MM.1S (cell line): ENCODE results near the gene FBXO44.

Source experiments
- EZH2phosphoT487 ChIP-seq: fragments of 300-600 bp; sonication (generic); IDR thresholded peaks from 2 replicates; pipeline ENCODE4 v1.6.1; 2018; ENCODE audit warnings: antibody characterized with exemption, low read length
- TF ChIP-seq, protein P1 (sequence below): fragments of 300-600 bp; sonication (generic); IDR thresholded peaks from 2 replicates; pipeline ENCODE4 v1.5.1; 2016; ENCODE audit warnings: antibody characterized with exemption, low read length, mixed read lengths

DNA sequence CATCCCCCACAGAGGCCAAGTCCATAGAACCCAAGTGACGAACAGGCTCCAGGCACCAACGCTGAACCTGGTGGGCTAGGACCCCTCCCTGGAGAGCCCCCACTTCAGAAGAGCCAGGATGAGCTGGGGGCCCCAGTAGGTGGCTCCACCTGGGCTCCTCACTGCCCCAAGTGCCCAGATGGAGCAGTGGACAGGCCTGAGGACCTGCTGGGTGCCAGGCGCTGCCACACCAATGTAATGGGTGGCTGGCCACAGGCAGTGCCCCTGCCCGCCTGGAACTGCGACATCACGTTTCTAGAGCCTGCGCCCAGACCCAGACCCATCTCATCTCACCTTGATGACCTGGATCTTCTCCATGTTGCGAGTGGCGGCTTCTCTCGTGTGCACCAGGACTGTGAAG is 20.6 kb downstream of the FBXO44 start:
- TF ChIP-seq, protein P1, sequence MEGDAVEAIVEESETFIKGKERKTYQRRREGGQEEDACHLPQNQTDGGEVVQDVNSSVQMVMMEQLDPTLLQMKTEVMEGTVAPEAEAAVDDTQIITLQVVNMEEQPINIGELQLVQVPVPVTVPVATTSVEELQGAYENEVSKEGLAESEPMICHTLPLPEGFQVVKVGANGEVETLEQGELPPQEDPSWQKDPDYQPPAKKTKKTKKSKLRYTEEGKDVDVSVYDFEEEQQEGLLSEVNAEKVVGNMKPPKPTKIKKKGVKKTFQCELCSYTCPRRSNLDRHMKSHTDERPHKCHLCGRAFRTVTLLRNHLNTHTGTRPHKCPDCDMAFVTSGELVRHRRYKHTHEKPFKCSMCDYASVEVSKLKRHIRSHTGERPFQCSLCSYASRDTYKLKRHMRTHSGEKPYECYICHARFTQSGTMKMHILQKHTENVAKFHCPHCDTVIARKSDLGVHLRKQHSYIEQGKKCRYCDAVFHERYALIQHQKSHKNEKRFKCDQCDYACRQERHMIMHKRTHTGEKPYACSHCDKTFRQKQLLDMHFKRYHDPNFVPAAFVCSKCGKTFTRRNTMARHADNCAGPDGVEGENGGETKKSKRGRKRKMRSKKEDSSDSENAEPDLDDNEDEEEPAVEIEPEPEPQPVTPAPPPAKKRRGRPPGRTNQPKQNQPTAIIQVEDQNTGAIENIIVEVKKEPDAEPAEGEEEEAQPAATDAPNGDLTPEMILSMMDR = no peak
- no peak for TF ChIP-seq EZH2phosphoT487
